OCI-LY1 (cell line): ENCODE results near the gene THSD7A.
A peak's percentile ranks its signal among the peaks of the same experiment; 100 is the strongest.

Experiments
- H2AFZ ChIP-seq: fragments of 200-600 bp; sonication (generic), shearing (Covaris generic); 2 replicates; pipeline ENCODE4 v1.6.0; 2014; ENCODE audit warnings: antibody characterized with exemption, mild to moderate bottlenecking, low read length
- H3F3A ChIP-seq: fragments of 200-600 bp; sonication (generic), shearing (Covaris generic); 2 replicates; pipeline ENCODE4 v1.6.0; 2014; ENCODE audit warnings: mild to moderate bottlenecking, antibody characterized with exemption, low read length, moderate library complexity; ENCODE audit not compliant: insufficient read depth
- H3K27ac ChIP-seq: fragments of 200-600 bp; sonication (generic); 2 replicates; pipeline ENCODE4 v1.5.1; 2014; ENCODE audit warnings: low read length, mixed run types, mild to moderate bottlenecking, low read depth; ENCODE audit not compliant: poor library complexity, severe bottlenecking
- H3K27me3 ChIP-seq: fragments of 200-600 bp; sonication (generic); 2 replicates; pipeline ENCODE4 v1.6.0; 2014; ENCODE audit warnings: antibody characterized with exemption, mild to moderate bottlenecking, low read length, moderate library complexity; ENCODE audit not compliant: insufficient read depth
- H3K36me3 ChIP-seq: fragments of 200-600 bp; sonication (generic); 2 replicates; pipeline ENCODE4 v1.6.1; 2014; ENCODE audit warnings: mild to moderate bottlenecking, antibody characterized with exemption, low read length, moderate library complexity, mixed read lengths; ENCODE audit not compliant: insufficient read depth
- H3K4me1 ChIP-seq: fragments of 200-600 bp; sonication (generic); 2 replicates; pipeline ENCODE4 v1.5.1; 2014; ENCODE audit warnings: mild to moderate bottlenecking, low read length, moderate library complexity; ENCODE audit not compliant: insufficient read depth, severe bottlenecking
- H3K4me2 ChIP-seq: fragments of 200-600 bp; sonication (generic), shearing (Covaris generic); 2 replicates; pipeline ENCODE4 v1.6.1; 2014; ENCODE audit warnings: low read length
- H3K4me3 ChIP-seq: fragments of 200-600 bp; sonication (generic); 2 replicates; pipeline ENCODE4 v1.5.1; 2014; ENCODE audit warnings: low read length, low read depth, mild to moderate bottlenecking, mixed read lengths; ENCODE audit not compliant: poor library complexity, severe bottlenecking
- H3K79me2 ChIP-seq: fragments of 200-600 bp; shearing (Covaris generic); 2 replicates; pipeline ENCODE4 v1.6.1; 2016; ENCODE audit warnings: mixed run types, low read length, mixed read lengths; ENCODE audit not compliant: insufficient read depth
- H3K9ac ChIP-seq: fragments of 200-600 bp; sonication (generic), shearing (Covaris generic); 2 replicates; pipeline ENCODE4 v1.6.1; 2014; ENCODE audit warnings: mild to moderate bottlenecking, low read length, mixed read lengths
- H3K9me2 ChIP-seq: fragments of 200-600 bp; sonication (generic), shearing (Covaris generic); 2 replicates; pipeline ENCODE4 v1.6.1; 2014; ENCODE audit warnings: low read depth, mild to moderate bottlenecking, low read length, mixed read lengths
- H3K9me3 ChIP-seq: fragments of 200-600 bp; shearing (Covaris generic); 2 replicates; pipeline ENCODE4 v1.6.1; 2014; ENCODE audit warnings: low read length, mixed read lengths
- H4K20me1 ChIP-seq: fragments of 200-600 bp; sonication (generic), shearing (Covaris generic); 2 replicates; pipeline ENCODE4 v1.6.0; 2016; ENCODE audit warnings: mild to moderate bottlenecking, low read length; ENCODE audit not compliant: insufficient read depth
- EZH2 ChIP-seq: fragments of 200-600 bp; sonication (generic), shearing (Covaris generic); IDR thresholded peaks from 2 replicates; pipeline ENCODE4 v1.8.0; 2017; ENCODE audit warnings: borderline replicate concordance, mixed run types, mild to moderate bottlenecking, antibody characterized with exemption, low read length, moderate library complexity, mixed read lengths
- TF ChIP-seq, protein P1 (sequence below): fragments of 200-600 bp; sonication (generic), shearing (Covaris generic); IDR thresholded peaks from 2 replicates; pipeline ENCODE4 v1.5.1; 2017; ENCODE audit warnings: mild to moderate bottlenecking, antibody characterized with exemption, low read length, moderate library complexity, mixed read lengths

The THSD7A gene

DNA sequence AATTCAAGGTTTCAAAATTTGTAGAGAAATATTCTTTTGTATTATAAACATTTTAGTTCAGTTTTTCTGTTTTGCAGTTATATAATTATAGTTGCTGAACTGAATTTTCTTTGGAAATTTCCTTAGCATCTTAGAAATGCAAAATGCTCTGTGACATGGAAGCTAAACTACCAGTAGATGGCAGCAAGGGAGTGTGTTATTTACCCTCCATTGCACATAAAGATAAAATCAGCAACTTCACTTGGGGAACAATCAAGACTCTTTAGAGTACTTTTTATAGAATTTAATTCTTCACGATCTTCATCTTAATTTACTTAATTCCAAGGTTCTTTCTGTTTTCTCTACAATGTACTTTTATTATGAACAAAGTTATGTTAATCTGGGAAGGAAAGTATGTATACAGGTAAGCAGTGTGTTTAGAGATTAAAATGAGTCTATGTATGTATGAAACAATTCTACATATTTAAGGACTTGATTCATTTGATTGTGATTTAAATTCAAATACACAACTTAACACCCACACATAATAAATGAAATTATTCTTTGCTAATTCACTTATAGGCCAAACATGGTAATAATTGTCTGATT is 404.2 kb downstream of the THSD7A start:
- TF ChIP-seq, protein P1, sequence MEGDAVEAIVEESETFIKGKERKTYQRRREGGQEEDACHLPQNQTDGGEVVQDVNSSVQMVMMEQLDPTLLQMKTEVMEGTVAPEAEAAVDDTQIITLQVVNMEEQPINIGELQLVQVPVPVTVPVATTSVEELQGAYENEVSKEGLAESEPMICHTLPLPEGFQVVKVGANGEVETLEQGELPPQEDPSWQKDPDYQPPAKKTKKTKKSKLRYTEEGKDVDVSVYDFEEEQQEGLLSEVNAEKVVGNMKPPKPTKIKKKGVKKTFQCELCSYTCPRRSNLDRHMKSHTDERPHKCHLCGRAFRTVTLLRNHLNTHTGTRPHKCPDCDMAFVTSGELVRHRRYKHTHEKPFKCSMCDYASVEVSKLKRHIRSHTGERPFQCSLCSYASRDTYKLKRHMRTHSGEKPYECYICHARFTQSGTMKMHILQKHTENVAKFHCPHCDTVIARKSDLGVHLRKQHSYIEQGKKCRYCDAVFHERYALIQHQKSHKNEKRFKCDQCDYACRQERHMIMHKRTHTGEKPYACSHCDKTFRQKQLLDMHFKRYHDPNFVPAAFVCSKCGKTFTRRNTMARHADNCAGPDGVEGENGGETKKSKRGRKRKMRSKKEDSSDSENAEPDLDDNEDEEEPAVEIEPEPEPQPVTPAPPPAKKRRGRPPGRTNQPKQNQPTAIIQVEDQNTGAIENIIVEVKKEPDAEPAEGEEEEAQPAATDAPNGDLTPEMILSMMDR: peak; percentile 77
- TF ChIP-seq EZH2: no peak
- Histone ChIP-seq H3K36me3 (no peaks in the 10 kb centered on the region), H3K4me1 (peaks cover 14% of the 10 kb centered on the region), H3F3A (no peaks in the 10 kb centered on the region), H3K9me3 (no peaks in the 10 kb centered on the region), H3K27ac (no peak overlapping the region), H3K9me2 (no peaks in the 10 kb centered on the region), H3K79me2 (no peaks in the 10 kb centered on the region), H3K4me2 (no peak overlapping the region), H3K9ac (no peak overlapping the region), H4K20me1 (no peaks in the 10 kb centered on the region), H3K27me3 (no peaks in the 10 kb centered on the region), H2AFZ (no peak overlapping the region), H3K4me3 (no peak overlapping the region)

DNA sequence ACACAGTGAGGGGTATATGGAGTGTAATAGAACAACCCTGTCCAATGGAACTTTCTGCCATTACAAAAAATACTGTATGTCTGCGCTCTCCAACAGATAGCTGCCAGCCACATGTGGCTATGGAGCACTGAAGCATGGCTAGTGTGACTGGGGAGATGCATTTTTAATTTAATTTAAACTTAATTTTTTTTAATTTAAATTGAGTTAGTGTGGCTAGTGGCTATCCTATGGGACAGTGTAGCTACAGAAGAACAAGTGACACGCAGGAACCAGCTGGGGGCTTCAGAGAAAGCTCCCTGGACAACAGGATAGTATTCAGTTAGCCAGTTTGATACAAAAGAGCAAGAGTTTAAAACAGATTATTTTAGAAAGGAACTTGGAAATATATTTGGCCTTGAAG is 408.0 kb downstream of the THSD7A start:
- no peaks in the 10 kb centered on the region for H3K9me2 ChIP-seq
- no peak overlapping the region for H3K4me2 ChIP-seq

DNA sequence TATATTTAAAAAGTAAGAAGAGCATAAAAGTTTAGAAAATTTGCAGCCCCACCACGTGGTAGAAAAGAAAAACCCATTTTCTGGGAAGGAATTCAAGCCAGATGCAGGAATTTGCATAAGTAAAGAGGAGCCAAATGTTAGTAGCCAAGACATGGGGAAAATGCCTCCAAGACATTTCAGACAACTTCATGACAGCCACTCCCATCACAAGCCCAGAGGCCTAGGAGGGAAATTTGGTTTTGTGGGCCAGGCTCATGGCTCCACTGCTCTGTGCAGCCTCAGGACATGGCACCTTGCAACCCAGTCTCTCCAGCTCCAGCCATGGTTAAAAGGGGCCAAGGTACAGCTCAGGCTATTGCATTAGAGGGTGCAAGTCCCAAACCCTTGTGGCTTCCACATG is 411.9 kb downstream of the THSD7A start:
- Histone ChIP-seq H3K27ac (no peak overlapping the region), H3K9me2 (no peaks in the 10 kb centered on the region), H4K20me1 (no peaks in the 10 kb centered on the region), H3K27me3 (no peaks in the 10 kb centered on the region), H3F3A (no peaks in the 10 kb centered on the region), H2AFZ (no peak overlapping the region), H3K9ac (no peak overlapping the region), H3K9me3 (no peaks in the 10 kb centered on the region), H3K4me2 (no peak overlapping the region), H3K79me2 (no peaks in the 10 kb centered on the region), H3K4me1 (no peaks in the 10 kb centered on the region), H3K36me3 (no peaks in the 10 kb centered on the region), H3K4me3 (no peak overlapping the region)
- TF ChIP-seq, protein P1: no peak
- TF ChIP-seq EZH2: no peak

More for the DNA sequence above, 408.0 kb downstream of the THSD7A start:
- no peaks in the 10 kb centered on the region for H3K79me2 ChIP-seq
- no peaks in the 10 kb centered on the region for H3K36me3 ChIP-seq
- H3K27ac ChIP-seq: no peak overlapping the region
- no peak for TF ChIP-seq EZH2
- TF ChIP-seq, protein P1: no peak
- H4K20me1 ChIP-seq: no peaks in the 10 kb centered on the region
- no peaks in the 10 kb centered on the region for H3K27me3 ChIP-seq
- H3K9me3 ChIP-seq: no peaks in the 10 kb centered on the region
- H3F3A ChIP-seq: no peaks in the 10 kb centered on the region
- no peak overlapping the region for H3K4me3 ChIP-seq
- peaks cover 4% of the 10 kb centered on the region for H3K4me1 ChIP-seq
- H3K9ac ChIP-seq: no peak overlapping the region
- no peak overlapping the region for H2AFZ ChIP-seq
